ENCODE data around the gene IQCE. TPM values are rescaled to one million over a fixed set of nuclear protein-coding genes. Genes with fewer than 3 reads are reported as not detected.

The IQCE gene
- polyA plus RNA-seq, 1 donor from 2014 or later, result 21.2 TPM

GRCh38 chr7:2649991-2650390 is 91.2 kb downstream of the IQCE start:
- no peak overlapping the region for H3K9ac ChIP-seq (ENCODE audit: low read length)
- no peak overlapping the region for H3K27ac ChIP-seq (ENCODE audit: low read length)
- TF ChIP-seq, protein P1, sequence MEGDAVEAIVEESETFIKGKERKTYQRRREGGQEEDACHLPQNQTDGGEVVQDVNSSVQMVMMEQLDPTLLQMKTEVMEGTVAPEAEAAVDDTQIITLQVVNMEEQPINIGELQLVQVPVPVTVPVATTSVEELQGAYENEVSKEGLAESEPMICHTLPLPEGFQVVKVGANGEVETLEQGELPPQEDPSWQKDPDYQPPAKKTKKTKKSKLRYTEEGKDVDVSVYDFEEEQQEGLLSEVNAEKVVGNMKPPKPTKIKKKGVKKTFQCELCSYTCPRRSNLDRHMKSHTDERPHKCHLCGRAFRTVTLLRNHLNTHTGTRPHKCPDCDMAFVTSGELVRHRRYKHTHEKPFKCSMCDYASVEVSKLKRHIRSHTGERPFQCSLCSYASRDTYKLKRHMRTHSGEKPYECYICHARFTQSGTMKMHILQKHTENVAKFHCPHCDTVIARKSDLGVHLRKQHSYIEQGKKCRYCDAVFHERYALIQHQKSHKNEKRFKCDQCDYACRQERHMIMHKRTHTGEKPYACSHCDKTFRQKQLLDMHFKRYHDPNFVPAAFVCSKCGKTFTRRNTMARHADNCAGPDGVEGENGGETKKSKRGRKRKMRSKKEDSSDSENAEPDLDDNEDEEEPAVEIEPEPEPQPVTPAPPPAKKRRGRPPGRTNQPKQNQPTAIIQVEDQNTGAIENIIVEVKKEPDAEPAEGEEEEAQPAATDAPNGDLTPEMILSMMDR (IDR thresholded peaks at IDR 0.05; ENCODE audit: poor library complexity, severe bottlenecking), result no peak
- TF ChIP-seq, protein P2, sequence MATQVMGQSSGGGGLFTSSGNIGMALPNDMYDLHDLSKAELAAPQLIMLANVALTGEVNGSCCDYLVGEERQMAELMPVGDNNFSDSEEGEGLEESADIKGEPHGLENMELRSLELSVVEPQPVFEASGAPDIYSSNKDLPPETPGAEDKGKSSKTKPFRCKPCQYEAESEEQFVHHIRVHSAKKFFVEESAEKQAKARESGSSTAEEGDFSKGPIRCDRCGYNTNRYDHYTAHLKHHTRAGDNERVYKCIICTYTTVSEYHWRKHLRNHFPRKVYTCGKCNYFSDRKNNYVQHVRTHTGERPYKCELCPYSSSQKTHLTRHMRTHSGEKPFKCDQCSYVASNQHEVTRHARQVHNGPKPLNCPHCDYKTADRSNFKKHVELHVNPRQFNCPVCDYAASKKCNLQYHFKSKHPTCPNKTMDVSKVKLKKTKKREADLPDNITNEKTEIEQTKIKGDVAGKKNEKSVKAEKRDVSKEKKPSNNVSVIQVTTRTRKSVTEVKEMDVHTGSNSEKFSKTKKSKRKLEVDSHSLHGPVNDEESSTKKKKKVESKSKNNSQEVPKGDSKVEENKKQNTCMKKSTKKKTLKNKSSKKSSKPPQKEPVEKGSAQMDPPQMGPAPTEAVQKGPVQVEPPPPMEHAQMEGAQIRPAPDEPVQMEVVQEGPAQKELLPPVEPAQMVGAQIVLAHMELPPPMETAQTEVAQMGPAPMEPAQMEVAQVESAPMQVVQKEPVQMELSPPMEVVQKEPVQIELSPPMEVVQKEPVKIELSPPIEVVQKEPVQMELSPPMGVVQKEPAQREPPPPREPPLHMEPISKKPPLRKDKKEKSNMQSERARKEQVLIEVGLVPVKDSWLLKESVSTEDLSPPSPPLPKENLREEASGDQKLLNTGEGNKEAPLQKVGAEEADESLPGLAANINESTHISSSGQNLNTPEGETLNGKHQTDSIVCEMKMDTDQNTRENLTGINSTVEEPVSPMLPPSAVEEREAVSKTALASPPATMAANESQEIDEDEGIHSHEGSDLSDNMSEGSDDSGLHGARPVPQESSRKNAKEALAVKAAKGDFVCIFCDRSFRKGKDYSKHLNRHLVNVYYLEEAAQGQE (IDR thresholded peaks at IDR 0.05; ENCODE audit: borderline replicate concordance), result no peak
- TF ChIP-seq MXI1 (conservative IDR thresholded peaks at IDR 0.05; ENCODE audit: poor library complexity, severe bottlenecking), result no peak
- TF ChIP-seq EZH2 (IDR thresholded peaks at IDR 0.05; ENCODE audit: borderline replicate concordance, insufficient read depth, low read length, poor library complexity, severe bottlenecking), result no peak
- no peak for TF ChIP-seq RAD21 (conservative IDR thresholded peaks at IDR 0.05)
- no peak for TF ChIP-seq SMC3 (conservative IDR thresholded peaks at IDR 0.05; ENCODE audit: poor library complexity)
- TF ChIP-seq TAF1 (IDR thresholded peaks at IDR 0.05; ENCODE audit: low read depth), result no peak
- TF ChIP-seq EP300 (conservative IDR thresholded peaks at IDR 0.05; ENCODE audit: poor library complexity, severe bottlenecking), result no peak
- TF ChIP-seq POLR2AphosphoS5 (IDR thresholded peaks at IDR 0.05), result no peak
- H2AFZ ChIP-seq (ENCODE audit: low read depth, low read length), result no peak overlapping the region
- H3K9me3 ChIP-seq (ENCODE audit: low read length), result no peaks in the 10 kb centered on the region
- H4K20me1 ChIP-seq (ENCODE audit: insufficient read depth), result no peaks in the 10 kb centered on the region
- no peak overlapping the region for H3K4me2 ChIP-seq (ENCODE audit: low read length)
- no peaks in the 10 kb centered on the region for H3F3A ChIP-seq (ENCODE audit: insufficient read depth, low read length, poor library complexity, severe bottlenecking)
- H3K27me3 ChIP-seq (ENCODE audit: insufficient read depth, low read depth, low read length), result no peaks in the 10 kb centered on the region
- no peak overlapping the region for H3K4me3 ChIP-seq (ENCODE audit: low read length)
- H3K9me2 ChIP-seq (ENCODE audit: insufficient read depth, low read length), result no peaks in the 10 kb centered on the region
- peaks cover 7% of the 10 kb centered on the region for H3K79me2 ChIP-seq (replicated peaks; ENCODE audit: insufficient read depth, low read length)
- H3K36me3 ChIP-seq (ENCODE audit: insufficient read depth, low read length), result no peaks in the 10 kb centered on the region

DNA sequence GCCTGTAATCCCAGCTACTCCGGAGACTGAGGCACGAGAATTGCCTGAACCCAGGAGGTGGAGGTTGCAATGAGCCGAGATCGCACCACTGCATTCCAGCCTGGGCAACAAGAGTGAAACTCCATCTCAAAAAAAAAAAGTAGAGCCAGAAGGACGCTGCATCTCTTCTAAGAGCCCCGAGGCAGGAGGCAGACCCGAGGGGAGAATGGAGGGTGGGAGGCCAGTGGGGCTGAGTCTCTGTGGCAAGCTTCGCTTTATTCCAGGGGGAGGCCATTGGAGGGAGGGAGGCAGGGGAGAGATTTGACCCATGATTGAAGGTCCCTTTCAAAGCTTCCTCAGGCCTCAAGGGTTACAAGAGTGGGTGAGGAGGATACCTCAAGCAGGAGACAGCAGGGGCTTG is 91.7 kb downstream of the IQCE start:
- peaks cover 4% of the 10 kb centered on the region for H3K79me2 ChIP-seq (replicated peaks; ENCODE audit: insufficient read depth, low read length)
- no peak overlapping the region for H3K4me2 ChIP-seq (ENCODE audit: low read length)
- H3K9me3 ChIP-seq (ENCODE audit: low read length), result no peaks in the 10 kb centered on the region
- TF ChIP-seq POLR2AphosphoS5 (IDR thresholded peaks at IDR 0.05) (no peak), EZH2 (IDR thresholded peaks at IDR 0.05; ENCODE audit: borderline replicate concordance, insufficient read depth, low read length, poor library complexity, severe bottlenecking) (no peak), EP300 (conservative IDR thresholded peaks at IDR 0.05; ENCODE audit: poor library complexity, severe bottlenecking) (no peak), MXI1 (conservative IDR thresholded peaks at IDR 0.05; ENCODE audit: poor library complexity, severe bottlenecking) (no peak), TAF1 (IDR thresholded peaks at IDR 0.05; ENCODE audit: low read depth) (no peak), RAD21 (conservative IDR thresholded peaks at IDR 0.05) (no peak), SMC3 (conservative IDR thresholded peaks at IDR 0.05; ENCODE audit: poor library complexity) (no peak)
- TF ChIP-seq, protein P2 (IDR thresholded peaks at IDR 0.05; ENCODE audit: borderline replicate concordance), result no peak
- TF ChIP-seq, protein P1 (IDR thresholded peaks at IDR 0.05; ENCODE audit: poor library complexity, severe bottlenecking), result no peak
- H3K4me3 ChIP-seq (ENCODE audit: low read length), result no peak overlapping the region
- H2AFZ ChIP-seq (ENCODE audit: low read depth, low read length), result no peak overlapping the region
- no peaks in the 10 kb centered on the region for H3F3A ChIP-seq (ENCODE audit: insufficient read depth, low read length, poor library complexity, severe bottlenecking)
- no peaks in the 10 kb centered on the region for H3K9me2 ChIP-seq (ENCODE audit: insufficient read depth, low read length)
- H4K20me1 ChIP-seq (ENCODE audit: insufficient read depth), result no peaks in the 10 kb centered on the region
- H3K27me3 ChIP-seq (ENCODE audit: insufficient read depth, low read depth, low read length), result no peaks in the 10 kb centered on the region
- H3K9ac ChIP-seq (ENCODE audit: low read length), result no peak overlapping the region
- no peak overlapping the region for H3K27ac ChIP-seq (ENCODE audit: low read length)
- no peaks in the 10 kb centered on the region for H3K36me3 ChIP-seq (ENCODE audit: insufficient read depth, low read length)

All from neural cell (in vitro differentiated cells).